Neural progenitor cell (in vitro differentiated cells): ENCODE results near the gene MAK.

ENCODE experiments used
- EZH2 ChIP-seq: fragments of 200-600 bp; sonication (generic); IDR thresholded peaks from 2 replicates; pipeline ENCODE4 v1.6.1; 2017; ENCODE audit warnings: antibody characterized with exemption, mild to moderate bottlenecking, moderate library complexity
- TF ChIP-seq, protein P1 (sequence below): fragments of 200-600 bp; sonication (generic); IDR thresholded peaks from 2 replicates; pipeline ENCODE4 v1.5.1; 2017; ENCODE audit warnings: antibody characterized with exemption, mild to moderate bottlenecking

- TF ChIP-seq, protein P1, sequence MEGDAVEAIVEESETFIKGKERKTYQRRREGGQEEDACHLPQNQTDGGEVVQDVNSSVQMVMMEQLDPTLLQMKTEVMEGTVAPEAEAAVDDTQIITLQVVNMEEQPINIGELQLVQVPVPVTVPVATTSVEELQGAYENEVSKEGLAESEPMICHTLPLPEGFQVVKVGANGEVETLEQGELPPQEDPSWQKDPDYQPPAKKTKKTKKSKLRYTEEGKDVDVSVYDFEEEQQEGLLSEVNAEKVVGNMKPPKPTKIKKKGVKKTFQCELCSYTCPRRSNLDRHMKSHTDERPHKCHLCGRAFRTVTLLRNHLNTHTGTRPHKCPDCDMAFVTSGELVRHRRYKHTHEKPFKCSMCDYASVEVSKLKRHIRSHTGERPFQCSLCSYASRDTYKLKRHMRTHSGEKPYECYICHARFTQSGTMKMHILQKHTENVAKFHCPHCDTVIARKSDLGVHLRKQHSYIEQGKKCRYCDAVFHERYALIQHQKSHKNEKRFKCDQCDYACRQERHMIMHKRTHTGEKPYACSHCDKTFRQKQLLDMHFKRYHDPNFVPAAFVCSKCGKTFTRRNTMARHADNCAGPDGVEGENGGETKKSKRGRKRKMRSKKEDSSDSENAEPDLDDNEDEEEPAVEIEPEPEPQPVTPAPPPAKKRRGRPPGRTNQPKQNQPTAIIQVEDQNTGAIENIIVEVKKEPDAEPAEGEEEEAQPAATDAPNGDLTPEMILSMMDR = peak; percentile 42
- TF ChIP-seq EZH2 = no peak
Observed at GRCh38 chr6:10847684-10848083, 9.3 kb upstream of the MAK start.
